Measurements from ENCODE around the gene RNF39. TPM values are rescaled to one million over a fixed set of nuclear protein-coding genes. Genes with fewer than 3 reads are reported as not detected.
"Not testable (repeated sequence)": the region's sequence is repeated elsewhere in the genome, so short reads cannot be mapped to it uniquely, and the experiment has no call there.

Gene RNF39
- total RNA-seq, 2 donors from 2014 or later = not detected

DNA sequence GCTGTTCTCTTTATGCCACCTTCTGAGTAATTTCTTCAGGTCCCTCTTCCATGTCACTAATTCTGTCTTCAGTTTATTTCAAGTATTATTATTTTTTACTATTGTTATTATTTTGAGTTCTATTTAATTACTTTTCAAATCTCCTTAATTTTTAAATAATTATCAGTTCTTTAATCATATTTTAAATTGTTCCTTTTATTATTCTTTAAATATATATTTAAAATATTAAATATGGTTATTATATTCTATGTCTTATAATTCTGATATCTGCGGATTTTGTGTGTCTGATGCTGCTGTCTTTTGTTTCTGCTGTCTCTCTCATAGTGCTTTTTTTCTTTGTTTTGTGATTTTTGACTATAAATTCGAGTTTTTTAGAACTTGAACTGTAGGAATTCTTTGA lies 12.3 kb downstream of the RNF39 start:
- intact Hi-C loops (cut with DNase I) = no loop called here

DNA sequence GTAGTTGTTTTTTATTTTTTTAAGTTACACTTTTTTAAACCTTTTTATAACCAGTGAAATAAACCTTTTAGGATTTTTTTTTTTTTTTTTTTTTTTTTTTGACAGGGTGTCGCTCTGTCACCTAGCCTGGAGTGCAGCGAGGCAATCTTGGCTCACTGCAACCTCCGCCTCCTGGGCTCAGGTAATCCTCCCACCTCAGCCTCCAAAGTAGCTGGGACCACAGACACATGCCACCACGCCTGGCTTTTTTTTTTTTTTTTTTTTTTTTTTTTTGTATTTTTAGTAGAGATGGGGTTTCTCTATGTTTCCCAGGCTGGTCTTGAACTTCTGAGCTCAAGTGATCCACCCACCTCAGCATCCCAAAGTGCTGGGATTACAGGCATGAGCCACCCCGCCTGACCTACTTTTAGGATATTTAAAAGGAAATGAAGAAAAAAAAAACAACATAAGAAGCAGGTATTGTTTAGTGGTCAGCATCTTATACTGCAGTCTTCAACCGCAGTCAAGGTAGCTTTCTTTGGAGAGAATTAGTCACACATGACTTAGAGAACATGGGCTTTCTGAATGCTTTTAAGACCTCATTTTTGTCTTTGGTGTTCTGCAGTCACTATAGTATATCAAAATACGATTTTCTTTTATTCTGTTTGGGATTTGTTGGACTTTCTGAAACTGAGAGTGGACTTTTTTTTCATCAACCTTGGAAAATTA lies 12.9 kb downstream of the RNF39 start:
- intact Hi-C loops (cut with DNase I) = no loop called here
- DNase-seq (ENCODE audit: low spot score) = no peak

More for the DNA sequence above, 12.3 kb downstream of the RNF39 start:
- DNase-seq (ENCODE audit: low spot score) = no peak

DNA sequence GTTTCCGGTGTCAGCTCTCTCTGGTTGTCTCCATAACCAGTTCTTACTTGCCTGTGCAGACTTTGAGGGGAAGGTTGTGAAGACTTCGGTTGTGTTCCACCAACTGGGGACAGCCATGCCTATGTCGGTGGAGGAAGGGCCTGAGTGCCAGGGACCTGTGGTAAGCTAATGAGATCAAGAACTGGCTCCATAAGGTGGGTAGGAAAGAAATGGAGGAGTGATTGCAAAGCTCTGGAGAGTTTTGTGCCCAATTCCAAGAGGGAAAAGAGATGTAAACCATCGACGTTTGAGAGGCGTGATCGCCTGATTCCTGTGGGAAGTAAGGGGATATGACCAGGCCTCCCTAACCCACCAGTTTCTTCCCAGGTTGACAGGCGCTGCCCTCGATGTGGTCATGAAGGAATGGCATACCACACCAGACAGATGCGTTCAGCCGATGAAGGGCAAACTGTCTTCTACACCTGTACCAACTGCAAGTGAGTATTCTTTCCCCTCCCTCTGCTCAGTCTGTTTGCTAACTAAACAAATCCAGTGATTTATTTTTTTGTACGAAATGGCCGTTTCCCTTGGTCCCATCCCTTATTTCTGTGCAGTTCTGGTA lies 13.6 kb downstream of the RNF39 start:
- intact Hi-C loops (cut with DNase I) = no loop called here
- DNase-seq (ENCODE audit: low spot score) = no peak

DNA sequence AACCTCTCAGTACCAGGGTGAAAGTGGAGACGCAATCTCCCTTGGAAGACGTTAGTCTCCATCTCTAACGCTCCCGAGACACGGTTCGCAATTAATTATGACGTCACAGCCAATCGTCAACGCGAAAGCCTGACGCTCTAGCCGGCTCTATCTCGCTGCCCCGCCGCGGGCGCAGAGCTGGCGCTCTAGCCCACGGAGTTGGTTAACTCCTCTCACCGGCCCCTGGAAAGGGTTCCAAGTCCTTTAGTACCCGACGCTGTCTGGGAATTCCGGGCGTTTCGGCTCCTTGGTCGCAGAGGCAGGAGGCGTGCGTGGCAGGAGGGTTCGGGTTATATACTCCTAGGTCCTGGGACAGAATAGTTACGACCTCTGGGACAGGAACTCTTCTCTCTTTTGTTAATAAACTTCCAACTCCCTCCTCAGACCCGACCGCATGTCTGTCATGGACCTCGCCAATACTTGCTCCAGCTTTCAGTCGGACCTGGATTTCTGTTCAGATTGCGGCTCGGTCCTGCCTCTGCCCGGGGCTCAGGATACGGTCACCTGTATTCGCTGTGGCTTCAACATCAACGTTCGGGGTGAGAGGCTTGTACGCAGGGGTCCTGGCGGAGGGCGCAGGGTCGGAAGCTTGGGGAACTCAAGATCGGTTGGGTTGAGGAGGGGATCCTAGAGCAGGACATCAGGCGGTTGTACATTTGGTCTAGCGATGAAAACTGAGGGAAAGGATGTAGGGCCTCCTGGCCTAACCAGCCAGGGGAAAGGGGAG lies 14.3 kb downstream of the RNF39 start, which contains the start of gene POLR1H:
TSS of gene POLR1H (plus strand) at position 174 of the 766 bp plus-strand sequence. CDS start at position 434, 260 bp downstream.
- DNase-seq (ENCODE audit: low spot score) = peak; percentile 97
- intact Hi-C loops (cut with DNase I) = no loop called here

DNA sequence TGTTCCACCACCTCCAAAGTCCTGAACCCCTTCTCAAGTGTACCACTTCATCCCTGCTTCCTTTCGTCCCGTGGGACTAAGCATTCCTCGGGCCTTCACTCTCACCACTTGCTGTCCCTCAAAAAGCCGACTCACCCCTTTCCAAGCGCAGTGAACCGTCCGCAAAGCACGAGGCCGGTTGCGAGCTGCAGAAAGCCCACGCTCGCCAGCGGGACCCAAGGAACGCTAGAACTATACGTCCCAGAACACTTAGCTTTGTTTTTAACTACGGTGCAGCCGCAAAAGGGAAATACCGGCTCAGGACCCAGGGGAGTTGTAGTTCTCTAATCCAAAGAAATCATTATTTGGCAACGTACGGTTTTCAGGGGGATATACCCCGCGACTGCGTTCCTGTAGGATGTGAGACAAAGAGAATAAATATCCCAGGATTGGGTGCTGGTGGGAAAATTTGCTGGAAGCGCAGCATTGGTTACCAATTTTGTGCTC lies 14.9 kb downstream of the RNF39 start:
- intact Hi-C loops (cut with DNase I) = no loop called here

DNA sequence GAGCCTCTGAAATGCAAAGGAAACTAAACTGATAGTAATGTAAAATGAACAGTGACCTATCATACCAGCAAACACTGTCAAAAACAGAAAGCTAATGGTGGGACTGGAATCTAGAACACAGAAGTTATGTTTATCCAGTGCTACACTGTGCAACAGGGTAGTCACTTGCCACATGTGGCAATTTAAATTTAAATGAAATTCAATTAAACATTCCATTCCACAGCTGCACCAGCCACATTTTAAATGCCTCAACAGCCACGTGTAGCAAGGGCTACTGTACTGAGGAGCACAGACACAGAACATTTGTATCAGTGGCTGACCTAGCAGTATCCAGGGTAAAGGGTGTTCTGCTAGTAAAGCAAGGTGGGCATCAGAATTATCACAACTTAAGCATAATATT lies 20.1 kb downstream of the RNF39 start:
- no peak for DNase-seq (ENCODE audit: low spot score)
- intact Hi-C loops (cut with DNase I) = no loop called here

More for the DNA sequence above, 14.9 kb downstream of the RNF39 start:
- DNase-seq (ENCODE audit: low spot score) = peak; percentile 82

DNA sequence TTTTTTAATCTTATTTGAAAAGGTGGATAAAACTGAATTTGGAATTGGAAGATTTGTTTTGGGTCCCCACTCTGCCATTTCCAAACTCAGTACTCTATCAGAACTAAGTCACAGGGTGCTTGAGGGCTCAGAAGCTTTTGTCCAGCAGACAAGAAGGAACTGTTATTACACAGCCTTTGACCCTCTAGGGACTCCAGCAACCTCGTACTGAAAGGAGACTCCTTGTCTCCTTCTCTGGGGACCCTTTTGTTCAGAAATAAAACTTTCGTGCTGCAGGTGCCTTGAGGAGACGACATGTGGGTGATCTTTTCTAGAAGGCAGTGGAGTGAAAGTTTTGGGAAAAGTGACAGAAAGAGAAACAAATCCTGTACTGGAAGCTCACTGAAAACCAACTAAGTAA lies 21.9 kb downstream of the RNF39 start:
- intact Hi-C loops (cut with DNase I) = no loop called here

DNA sequence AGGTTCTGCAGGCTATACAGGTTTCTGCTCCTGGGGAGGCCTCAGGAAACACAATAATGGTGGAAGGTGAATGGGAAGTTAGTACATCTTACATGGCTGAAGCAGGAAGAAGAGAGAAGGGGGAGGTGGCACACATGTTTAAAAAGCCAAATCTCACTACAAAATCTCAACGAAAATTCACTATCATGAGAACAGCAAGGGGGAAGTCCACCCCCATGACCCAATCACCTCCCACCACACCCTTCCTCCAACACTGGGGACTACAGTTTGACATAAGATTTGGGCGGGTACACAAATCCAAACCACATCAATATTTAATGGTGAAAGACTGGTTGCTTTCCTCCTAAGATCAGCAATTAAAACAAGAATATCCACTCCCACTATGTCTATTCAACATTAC lies 28.3 kb downstream of the RNF39 start:
- intact Hi-C loops (cut with DNase I) = no loop called here
- DNase-seq (ENCODE audit: low spot score) = no peak

More for the DNA sequence above, 21.9 kb downstream of the RNF39 start:
- no peak for DNase-seq (ENCODE audit: low spot score)

DNA sequence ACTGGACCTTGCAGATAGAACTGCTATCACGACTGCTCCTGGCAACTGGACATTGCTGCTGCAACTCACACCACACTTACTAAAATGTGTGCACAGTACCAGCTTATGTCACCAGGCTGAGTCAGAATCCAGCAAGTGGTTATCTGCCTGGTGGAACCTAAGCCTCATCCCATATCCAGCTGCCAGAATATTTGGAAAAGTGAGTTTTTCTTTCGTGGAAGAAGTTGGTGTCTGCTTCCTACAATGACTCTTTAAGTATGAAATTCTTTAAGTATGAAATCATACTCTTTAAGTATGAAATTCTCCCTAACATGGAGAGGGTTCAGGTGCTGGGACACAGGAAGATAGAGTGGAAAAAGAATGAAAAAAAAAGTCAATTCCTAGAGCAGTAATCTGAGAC lies 30.9 kb downstream of the RNF39 start:
- intact Hi-C loops (cut with DNase I) = no loop called here
- DNase-seq (ENCODE audit: low spot score) = no peak

DNA sequence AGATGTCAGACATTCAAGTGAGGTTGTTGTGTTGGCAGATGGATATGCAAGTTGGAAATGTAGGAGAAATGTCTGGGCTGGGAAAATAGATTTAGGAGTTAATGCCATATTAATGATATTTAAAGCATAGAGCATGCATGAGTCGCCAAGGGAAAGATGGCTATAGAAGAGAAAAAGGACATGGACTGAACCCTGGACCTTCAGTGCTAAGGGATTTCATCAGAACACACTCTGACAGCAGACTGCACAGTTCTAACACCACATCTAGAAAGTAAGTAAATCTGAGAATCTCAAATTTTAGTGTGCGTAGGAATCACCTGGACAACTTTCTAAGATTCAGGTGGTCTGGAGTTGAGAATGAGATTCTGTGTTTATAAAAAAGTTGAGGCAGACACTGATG lies 31.8 kb downstream of the RNF39 start:
- intact Hi-C loops (cut with DNase I) = no loop called here
- DNase-seq (ENCODE audit: low spot score) = no peak

DNA sequence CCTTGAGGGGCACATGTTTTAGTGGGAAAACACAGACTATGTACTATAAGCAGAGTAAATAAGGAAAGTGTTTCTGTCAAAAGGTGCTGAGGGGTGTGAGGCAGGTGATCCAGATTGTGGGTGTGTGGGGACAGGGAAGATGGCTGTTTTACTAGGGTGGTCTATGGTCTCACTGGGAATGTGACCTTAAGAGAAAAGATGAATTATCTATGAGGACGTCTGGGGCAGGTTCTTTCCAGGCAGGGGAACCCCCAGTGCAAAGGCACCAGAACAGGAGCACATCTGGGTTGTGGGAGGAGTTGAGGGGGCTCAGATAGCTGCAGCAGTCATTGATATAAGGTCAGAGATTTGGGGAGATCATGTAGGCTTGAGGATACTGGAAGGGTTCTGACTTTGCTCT lies 32.7 kb downstream of the RNF39 start:
- intact Hi-C loops (cut with DNase I) = no loop called here
- DNase-seq (ENCODE audit: low spot score) = no peak

DNA sequence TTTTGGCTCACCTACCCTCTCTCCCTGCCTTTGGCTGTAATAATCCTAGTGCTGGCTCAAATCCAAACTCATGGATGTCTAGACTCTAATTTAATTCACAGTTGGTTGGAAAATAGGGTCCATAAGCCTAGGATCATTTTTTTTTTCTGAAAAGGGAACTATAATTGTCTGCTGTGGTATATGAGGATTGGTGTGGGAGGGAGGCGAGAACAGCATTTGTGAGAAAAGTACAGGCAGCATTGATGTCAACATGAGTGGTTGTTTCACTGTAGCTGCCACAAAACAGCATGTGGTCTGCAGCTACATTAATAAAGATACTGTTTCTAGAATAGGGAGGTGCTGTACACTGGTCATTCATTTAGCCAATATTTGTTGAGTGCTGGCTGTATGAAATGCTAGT lies 33.1 kb downstream of the RNF39 start:
- intact Hi-C loops (cut with DNase I) = no loop called here
- DNase-seq (ENCODE audit: low spot score) = no peak

DNA sequence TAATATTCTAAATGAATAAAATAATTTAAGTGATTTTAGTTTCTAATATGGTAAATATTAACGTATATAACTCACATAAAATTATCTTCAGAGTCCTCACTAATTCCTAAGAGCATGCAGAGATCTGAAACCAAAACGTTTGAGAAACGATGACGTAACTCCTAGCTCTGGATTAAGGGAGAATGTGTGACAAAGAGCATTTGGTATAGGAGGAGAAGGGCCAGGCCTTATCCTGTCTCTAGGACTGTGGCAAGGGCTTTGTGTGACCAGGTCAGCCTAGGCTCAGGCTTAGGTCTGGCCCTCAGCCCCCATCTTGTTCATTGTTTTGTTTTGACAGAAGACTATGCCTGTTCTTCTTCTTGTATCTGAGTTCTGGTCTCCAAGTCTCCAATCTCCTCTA lies 33.7 kb downstream of the RNF39 start:
- intact Hi-C loops (cut with DNase I) = no loop called here
- DNase-seq (ENCODE audit: low spot score) = no peak

DNA sequence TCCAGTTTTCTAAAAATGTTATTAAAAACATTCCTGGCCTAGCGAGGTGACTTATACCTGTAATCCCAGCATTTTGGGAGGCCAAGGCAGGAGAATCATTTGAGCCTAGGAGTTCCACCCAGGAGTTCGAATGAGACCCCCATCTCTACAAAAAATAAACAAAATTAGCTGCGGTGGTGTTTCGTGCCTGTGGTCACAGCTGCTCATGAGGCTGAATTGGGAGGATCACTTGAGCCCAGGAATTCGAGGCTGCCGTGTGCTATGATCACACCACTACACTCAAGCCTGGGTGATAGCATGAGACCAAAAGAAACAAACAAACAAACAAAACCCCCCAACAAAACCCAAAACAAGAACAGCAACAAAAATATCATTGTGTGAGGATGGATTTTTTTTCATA lies 34.3 kb downstream of the RNF39 start:
- no peak for DNase-seq (ENCODE audit: low spot score)
- intact Hi-C loops (cut with DNase I) = no loop called here

DNA sequence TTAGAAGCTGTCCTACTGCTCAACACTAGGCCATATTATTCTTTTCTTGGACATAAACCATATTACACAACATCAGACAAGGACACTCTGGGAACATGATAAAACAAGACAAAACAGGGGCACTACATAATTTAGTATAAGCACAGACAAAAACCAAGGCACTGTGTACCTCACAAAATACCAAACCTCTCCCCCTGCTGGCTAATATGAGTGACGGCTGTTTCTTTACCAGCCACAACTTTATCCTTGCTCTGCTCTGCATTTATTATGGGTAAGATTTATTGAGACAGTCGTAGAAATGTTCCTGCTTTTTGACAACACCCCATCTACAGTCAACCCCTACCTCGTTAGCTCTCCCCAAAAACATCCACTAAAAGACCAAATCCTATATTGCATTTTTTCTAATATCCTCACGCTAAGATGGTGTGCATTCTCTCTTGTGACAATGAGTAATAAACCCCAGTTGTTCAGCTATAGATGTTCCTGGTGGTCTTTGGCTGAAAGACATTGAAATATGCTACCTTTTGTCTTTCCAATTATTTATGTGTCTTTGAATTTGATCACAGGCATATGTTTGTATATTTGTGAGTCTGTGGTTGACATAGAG lies 38.3 kb downstream of the RNF39 start:
- no peak for DNase-seq (ENCODE audit: low spot score)
- intact Hi-C loops (cut with DNase I) = no loop called here

DNA sequence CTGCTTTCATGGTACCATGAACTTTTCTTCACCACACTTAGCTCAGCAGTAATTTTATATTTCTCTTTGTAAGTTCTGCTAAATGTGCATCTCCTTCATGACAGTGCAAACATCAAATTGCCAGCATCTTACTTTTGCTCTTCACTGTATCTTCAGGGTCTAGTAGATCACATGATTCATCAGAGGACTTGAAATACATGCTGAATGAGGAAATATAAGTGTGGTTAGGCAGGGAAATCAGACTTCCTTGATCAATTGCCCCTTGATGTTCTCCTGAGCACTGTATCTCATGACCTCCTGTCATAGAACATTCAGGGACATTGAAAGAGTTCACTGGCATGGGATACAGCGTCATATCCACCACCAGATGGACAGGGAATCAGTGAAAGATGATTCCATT lies 39.8 kb downstream of the RNF39 start:
- no peak for DNase-seq (ENCODE audit: low spot score)
- intact Hi-C loops (cut with DNase I) = no loop called here

DNA sequence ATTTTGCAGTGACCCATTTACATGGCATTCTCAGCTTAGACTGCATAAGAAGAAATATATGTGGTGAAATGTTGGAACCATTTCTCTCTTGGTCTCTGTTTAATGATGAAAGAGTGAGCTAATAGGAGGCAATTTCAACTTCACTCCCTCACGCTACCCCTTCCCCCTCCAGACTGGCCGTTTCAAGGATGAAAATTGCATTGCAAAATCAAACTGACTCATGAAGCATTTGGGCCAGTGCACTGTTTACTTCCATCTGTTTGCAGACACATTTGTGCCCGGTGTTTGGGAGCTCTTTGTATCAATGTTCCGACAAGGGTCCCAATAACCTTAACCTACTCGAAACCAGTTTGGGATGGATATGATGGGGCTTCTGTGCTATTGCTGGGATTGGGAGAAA lies 42.1 kb downstream of the RNF39 start:
- DNase-seq (ENCODE audit: low spot score); intact Hi-C loops (cut with DNase I): not testable (repeated sequence)

DNA sequence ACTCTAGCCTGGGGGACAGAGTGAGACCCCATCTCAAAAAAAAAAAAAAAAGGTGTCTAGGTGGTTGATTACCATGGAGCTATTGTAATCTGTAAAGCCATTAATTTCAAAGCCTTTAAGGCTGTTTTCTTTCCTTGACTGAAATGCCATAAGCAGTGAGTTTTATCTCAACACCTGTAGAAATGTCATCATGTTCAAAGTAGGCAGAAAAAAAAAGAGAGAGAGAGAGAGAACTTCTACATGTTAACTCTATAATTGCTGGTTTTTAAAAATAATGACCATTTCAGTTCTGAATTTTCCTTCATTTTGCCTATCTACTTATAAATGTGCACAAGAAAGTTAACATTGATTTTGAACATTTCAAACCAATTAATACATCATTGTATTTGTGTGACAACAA lies 44.2 kb downstream of the RNF39 start:
- intact Hi-C loops (cut with DNase I) = no loop called here
- DNase-seq (ENCODE audit: low spot score) = no peak

DNA sequence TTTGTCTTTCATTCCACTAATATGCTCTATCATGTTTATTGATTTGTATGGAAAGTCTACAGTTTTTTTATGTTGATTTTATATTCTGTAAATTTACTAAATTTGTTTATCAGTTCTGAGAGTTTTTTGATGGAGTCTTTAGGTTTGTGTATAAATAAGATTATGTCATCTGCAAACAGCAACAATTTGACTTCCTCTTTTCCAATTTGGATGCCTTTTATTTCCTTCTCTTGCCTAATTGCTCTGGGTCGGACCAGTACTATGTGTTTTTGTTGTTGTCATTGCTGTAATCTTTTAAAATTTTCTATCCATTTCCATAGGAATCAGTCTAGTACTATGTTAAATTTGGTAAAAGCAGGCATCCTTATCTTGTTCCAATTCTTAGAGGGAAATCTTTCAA lies 46.0 kb downstream of the RNF39 start:
- no peak for DNase-seq (ENCODE audit: low spot score)

DNA sequence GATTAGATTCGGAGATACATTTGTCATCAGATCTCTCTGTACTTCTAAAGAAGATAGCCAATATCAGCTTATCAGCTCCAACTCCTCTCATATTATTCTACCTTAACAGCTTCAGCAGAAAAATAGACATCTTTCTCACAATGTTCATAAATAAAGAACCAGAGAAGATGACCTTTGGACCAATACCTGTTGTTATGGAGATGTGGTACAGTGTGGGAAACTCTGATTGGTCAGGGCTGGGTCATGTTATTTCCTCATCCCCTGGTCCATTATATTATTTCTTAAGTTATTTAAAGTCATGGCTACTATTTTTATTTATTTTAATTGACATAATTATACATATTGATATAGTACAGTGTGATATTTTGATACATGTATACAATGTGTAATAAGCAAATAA lies 50.4 kb downstream of the RNF39 start:
- DNase-seq (ENCODE audit: low spot score) = no peak
- intact Hi-C loops (cut with DNase I) = no loop called here

More for the DNA sequence above, 46.0 kb downstream of the RNF39 start:
- intact Hi-C loops (cut with DNase I) = no loop called here

All from posterior vena cava (tissue), 2 donors.